Heart right ventricle (tissue), 16 donors: ENCODE data around the gene TANK. TPM values are rescaled to one million over a fixed set of nuclear protein-coding genes. Genes with fewer than 3 reads are reported as not detected.
A peak's percentile ranks its signal among the peaks of the same experiment; 100 is the strongest.

Experiments used
- ATAC-seq, 8 donors: fragments of 200-7000 bp; cut with Tn5 transposase; one replicate each; pipeline ENCODE4 v1.9.1; 2020; ENCODE audit warnings: mild to moderate bottlenecking in 8 of 8, moderate library complexity in 8 of 8, moderate number of reproducible peaks in 1 of 8
- DNase-seq, 2 donors: peaks; one replicate each; pipeline ENCODE4 v3.0.0-alpha.2; 2020
- H3K27ac ChIP-seq, 10 donors: fragments of 200-600 bp; sonication (generic) in 2 of 10; one replicate each; pipeline versions ENCODE4 v1.5.0 to v1.8.0; 2020 to 2022; ENCODE audit warnings: mild to moderate bottlenecking in 3 of 10
- H3K27me3 ChIP-seq, 7 donors: fragments of 200-600 bp; one replicate each; pipeline ENCODE4 v1.8.0; 2021 to 2022; ENCODE audit warnings: mild to moderate bottlenecking in 2 of 7
- H3K36me3 ChIP-seq, 9 donors: fragments of 200-600 bp; sonication (generic) in 1 of 9; one replicate each; pipeline versions ENCODE4 v1.5.0 to v1.8.0; 2020 to 2022; ENCODE audit warnings: mild to moderate bottlenecking in 2 of 9
- H3K4me1 ChIP-seq, 9 donors: fragments of 200-600 bp; sonication (generic) in 1 of 9; one replicate each; pipeline versions ENCODE4 v1.5.0 to v1.8.0; 2020 to 2022; ENCODE audit warnings: mild to moderate bottlenecking in 4 of 9
- H3K4me3 ChIP-seq, 10 donors: fragments of 200-600 bp; sonication (generic) in 2 of 10; one replicate each; pipeline versions ENCODE4 v1.5.0 to v1.8.0; 2020 to 2022; ENCODE audit warnings: mild to moderate bottlenecking in 7 of 10, moderate library complexity in 2 of 10
- H3K9me3 ChIP-seq, 11 donors: fragments of 200-600 bp in 10 of 11; sonication (generic) in 2 of 11; one replicate each; pipeline versions ENCODE4 v1.5.0 to v1.8.0; 2013 to 2022; ENCODE audit warnings: mild to moderate bottlenecking in 2 of 11, control low read depth in 1 of 11, moderate library complexity in 1 of 11
- WGBS, 2 donors: extraction: QIAGEN DNeasy Blood & Tissue Kit; methylation state at CpG; one replicate each; pipeline ENCODE4 v1.1.7; 2013; ENCODE audit warnings: inconsistent platforms in 1 of 2; 5-methylcytosine and 5-hydroxymethylcytosine counted together
- intact Hi-C, 10 donors: fragments of 100-400 bp; cut with DNase I; formaldehyde crosslinking; loops; one replicate each; pipeline versions ENCODE4 v1.11.1 to v1.14.2; 2022
- polyA plus RNA-seq, 2 donors: library from polyadenylated mRNA; stranded (reverse); fragments of 200-250 nt; gene quantifications; one replicate each; pipeline ENCODE4 v1.2.3, GENCODE V29; 2013
- total RNA-seq, 10 donors: library from RNA; stranded (reverse); fragmentation: NEBNext Ultra II Directional in 3 of 10; extraction: Animal tissue kit (Norgen Biotek cat#: 25700) in 3 of 10; gene quantifications; one replicate each; pipeline versions ENCODE4 v1.2.1 to v1.2.4, GENCODE V29; 2021 to 2023
- TF ChIP-seq, protein P1 (sequence below), 9 donors: fragments of 200-600 bp; sonication (generic) in 2 of 9; IDR thresholded peaks; one replicate each; pipeline versions ENCODE4 v1.5.0 to v1.8.0; 2021 to 2022; ENCODE audit warnings: antibody characterized with exemption in 9 of 9, mild to moderate bottlenecking in 5 of 9, moderate library complexity in 1 of 9
- donor health status: Arrhythmogenic right ventricular cardiomyopathy.
- donor health status: ischemic (EF 13 %, LVEDD 7.1; RV severe dilation, severe dysfunction).
- donor health status: healthy with polysubstance abuse.
- donor health status: DM: no; HTN: yes; CAD: no.
- donor health status: DM: no; HTN: no; CAD: no.
- donor health status: ischemic (EF 25% LVEDD 6.9; RV normal size, moderate dysfunction).
- donor health status: ischemic (EF 25% LVEDD 5.7; RV mildly dilated, moderate dysfunction).
- donor health status: healthy.
- donor health status: DM: yes; HTN: yes; CAD: no.
- donor health status: Ischemic cardiomyopathy.
- donor health status: ischemic (EF 35%, LVEDD 5.7; RV mildly dilated, moderate dysfunction).
- donor health status: nonischemic (EF 11% LVEDD 7.7; RV severe dilation, severe dysfunction).
- donor health status: DM: yes; HTN: yes; CAD: no.
- donor health status: PGD.
- donor health status: ischemic (EF 29% LVEDD 5.4; RV normal size, mild dysfunction).
- donor health status: nonischemic (EF 23%, LVEDD 6.1; RV moderate dilation, normal function).

The TANK gene
- total and polyA plus RNA-seq, 12 donors, result 20.4 to 39.7 (median 30.6) TPM

- peaks cover 0 to 3% (median 0%) of the 10 kb centered on the region in 9 donors for H3K36me3 ChIP-seq
- DNase-seq (no peak), ATAC-seq (no peak)
- no peaks in the 10 kb centered on the region for H3K27me3 ChIP-seq
- intact Hi-C loops, result no loop called here
- H3K9me3 ChIP-seq, result peaks cover 0 to 56% (median 20%) of the 10 kb centered on the region in 11 donors
- WGBS, 2 donors, result 92 to 100% methylated on average over 1 of the region's 1 CpG
- TF ChIP-seq, protein P1, sequence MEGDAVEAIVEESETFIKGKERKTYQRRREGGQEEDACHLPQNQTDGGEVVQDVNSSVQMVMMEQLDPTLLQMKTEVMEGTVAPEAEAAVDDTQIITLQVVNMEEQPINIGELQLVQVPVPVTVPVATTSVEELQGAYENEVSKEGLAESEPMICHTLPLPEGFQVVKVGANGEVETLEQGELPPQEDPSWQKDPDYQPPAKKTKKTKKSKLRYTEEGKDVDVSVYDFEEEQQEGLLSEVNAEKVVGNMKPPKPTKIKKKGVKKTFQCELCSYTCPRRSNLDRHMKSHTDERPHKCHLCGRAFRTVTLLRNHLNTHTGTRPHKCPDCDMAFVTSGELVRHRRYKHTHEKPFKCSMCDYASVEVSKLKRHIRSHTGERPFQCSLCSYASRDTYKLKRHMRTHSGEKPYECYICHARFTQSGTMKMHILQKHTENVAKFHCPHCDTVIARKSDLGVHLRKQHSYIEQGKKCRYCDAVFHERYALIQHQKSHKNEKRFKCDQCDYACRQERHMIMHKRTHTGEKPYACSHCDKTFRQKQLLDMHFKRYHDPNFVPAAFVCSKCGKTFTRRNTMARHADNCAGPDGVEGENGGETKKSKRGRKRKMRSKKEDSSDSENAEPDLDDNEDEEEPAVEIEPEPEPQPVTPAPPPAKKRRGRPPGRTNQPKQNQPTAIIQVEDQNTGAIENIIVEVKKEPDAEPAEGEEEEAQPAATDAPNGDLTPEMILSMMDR (IDR thresholded peaks at IDR 0.05), result no peak
- H3K27ac ChIP-seq, result no peak overlapping the region
- no peaks in the 10 kb centered on the region for H3K4me1 ChIP-seq
- H3K4me3 ChIP-seq, result no peak overlapping the region
Observed at GRCh38 chr2:161147856-161148255, 12.4 kb upstream of the TANK start.

- no peak for DNase-seq
- intact Hi-C loops, result no loop called here
- Histone ChIP-seq H3K4me1 (no peaks in the 10 kb centered on the region), H3K27ac (no peak overlapping the region), H3K36me3 (peaks cover 0 to 3% (median 0%) of the 10 kb centered on the region in 9 donors), H3K4me3 (no peak overlapping the region), H3K27me3 (no peaks in the 10 kb centered on the region), H3K9me3 (peaks cover 0 to 51% (median 20%) of the 10 kb centered on the region in 11 donors)
- TF ChIP-seq, protein P1 (IDR thresholded peaks at IDR 0.05), result no peak
- WGBS, 2 donors, result 92% methylated on average over 4 of the region's 4 CpGs
- no peak for ATAC-seq
Observed at GRCh38 chr2:161150704-161151103, 9.5 kb upstream of the TANK start.

DNA sequence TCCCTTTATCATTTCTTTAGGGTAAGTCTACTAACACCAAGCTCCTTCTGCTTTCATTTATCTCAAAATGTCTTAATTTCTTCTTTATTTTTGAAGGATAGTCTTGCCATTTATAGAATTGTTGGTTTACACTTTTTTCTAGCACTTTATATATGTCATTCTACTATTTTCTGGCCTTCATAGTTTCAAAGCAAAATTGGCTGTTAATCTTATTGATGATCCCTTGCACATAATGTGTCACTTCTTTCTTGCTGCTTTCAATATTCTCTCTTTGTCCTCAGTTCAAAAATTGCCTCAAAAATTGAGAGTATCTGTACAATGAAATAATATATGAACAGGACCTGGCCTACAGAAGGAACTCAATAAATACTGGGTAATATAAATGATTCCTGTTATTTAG is 7.9 kb upstream of the TANK start:
- Histone ChIP-seq H3K4me1 (no peaks in the 10 kb centered on the region), H3K27me3 (no peaks in the 10 kb centered on the region), H3K4me3 (no peak overlapping the region), H3K27ac (no peak overlapping the region), H3K36me3 (peaks cover 0 to 3% (median 0%) of the 10 kb centered on the region in 9 donors), H3K9me3 (peaks cover 0 to 51% (median 20%) of the 10 kb centered on the region in 11 donors)
- TF ChIP-seq, protein P1 (IDR thresholded peaks at IDR 0.05), result no peak
- no peak for ATAC-seq
- intact Hi-C loops, result no loop called here
- no peak for DNase-seq

GRCh38 chr2:161158882-161159281 is 1.3 kb upstream of the TANK start:
- no peaks in the 10 kb centered on the region for H3K9me3 ChIP-seq
- H3K4me3 ChIP-seq, result no peak overlapping the region
- TF ChIP-seq, protein P1 (IDR thresholded peaks at IDR 0.05), result no peak
- no peak for DNase-seq
- intact Hi-C loops, result loop anchor here in 1 of 10 donors (2.0 kb wide), 1 partner anchor 150 kb away; the partner anchor contains the start of gene PSMD14
- peaks cover 2 to 37% (median 27%) of the 10 kb centered on the region in 9 donors for H3K4me1 ChIP-seq
- H3K27me3 ChIP-seq, result no peaks in the 10 kb centered on the region
- ATAC-seq, result no peak
- 77 to 79% methylated on average over 2 of the region's 2 CpGs for WGBS, 2 donors
- peak overlapping the region in 1 of 10 donors; percentile 82 for H3K27ac ChIP-seq
- peaks cover 0 to 11% (median 4%) of the 10 kb centered on the region in 9 donors for H3K36me3 ChIP-seq
